Upper lobe of left lung (tissue), 4 donors: ENCODE results near the gene PACS2.

Experiments used
- EP300 ChIP-seq, 4 donors: sonication (generic); formaldehyde crosslinking; IDR thresholded peaks; one replicate each; pipeline ENCODE4 v1.5.1; 2017; ENCODE audit warnings: antibody characterized with exemption in 4 of 4, control low read depth in 2 of 4
- TF ChIP-seq, protein P1 (sequence below), 6 experiments: fragments of 450-650 bp in 4 of 6; fragments of 200-600 bp in 2 of 6; sonication (generic) in 2 of 6; IDR thresholded peaks; one replicate each; pipeline ENCODE4 v1.5.1; 2016 to 2019; ENCODE audit warnings: antibody characterized with exemption in 6 of 6

DNA sequence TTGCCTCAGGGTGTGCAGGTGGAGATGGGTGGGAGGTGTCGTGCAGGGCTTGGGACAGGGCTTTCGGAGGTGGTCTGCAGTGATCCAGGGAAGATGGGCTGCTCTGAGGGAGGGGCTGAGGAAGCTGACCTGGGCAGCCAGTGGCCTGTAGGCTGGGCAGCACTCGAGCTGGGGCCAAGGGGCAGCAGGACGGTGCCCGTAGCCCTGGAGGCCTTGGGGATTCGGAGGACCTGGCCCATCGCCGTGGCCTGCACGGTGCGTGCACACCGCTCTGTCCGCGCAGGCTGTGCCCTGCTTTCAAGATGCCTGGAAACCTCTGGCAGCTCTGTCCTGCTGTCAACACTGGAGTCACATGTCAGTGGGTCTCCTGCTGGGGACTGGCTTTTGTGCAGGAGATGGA, 9.1 kb downstream of the PACS2 start:
- TF ChIP-seq, protein P1, sequence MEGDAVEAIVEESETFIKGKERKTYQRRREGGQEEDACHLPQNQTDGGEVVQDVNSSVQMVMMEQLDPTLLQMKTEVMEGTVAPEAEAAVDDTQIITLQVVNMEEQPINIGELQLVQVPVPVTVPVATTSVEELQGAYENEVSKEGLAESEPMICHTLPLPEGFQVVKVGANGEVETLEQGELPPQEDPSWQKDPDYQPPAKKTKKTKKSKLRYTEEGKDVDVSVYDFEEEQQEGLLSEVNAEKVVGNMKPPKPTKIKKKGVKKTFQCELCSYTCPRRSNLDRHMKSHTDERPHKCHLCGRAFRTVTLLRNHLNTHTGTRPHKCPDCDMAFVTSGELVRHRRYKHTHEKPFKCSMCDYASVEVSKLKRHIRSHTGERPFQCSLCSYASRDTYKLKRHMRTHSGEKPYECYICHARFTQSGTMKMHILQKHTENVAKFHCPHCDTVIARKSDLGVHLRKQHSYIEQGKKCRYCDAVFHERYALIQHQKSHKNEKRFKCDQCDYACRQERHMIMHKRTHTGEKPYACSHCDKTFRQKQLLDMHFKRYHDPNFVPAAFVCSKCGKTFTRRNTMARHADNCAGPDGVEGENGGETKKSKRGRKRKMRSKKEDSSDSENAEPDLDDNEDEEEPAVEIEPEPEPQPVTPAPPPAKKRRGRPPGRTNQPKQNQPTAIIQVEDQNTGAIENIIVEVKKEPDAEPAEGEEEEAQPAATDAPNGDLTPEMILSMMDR (IDR thresholded peaks at IDR 0.05), result no peak
- TF ChIP-seq EP300 (IDR thresholded peaks at IDR 0.05), result no peak
